Stimulated activated CD4-positive, alpha-beta T cell treated with anti-CD3 and anti-CD28 coated beads, Interleukin-2, amount 100 ng/mL, for 48 hours (primary cell): ENCODE results near the gene RUVBL2.

Source experiments
- DNase-seq, 2 donors: peaks; one replicate each; pipeline ENCODE4 v3.0.0-alpha.2; 2020

Gene RUVBL2

GRCh38 chr19:48989701-48990291 is 3.9 kb upstream of the RUVBL2 start:
- no peak for DNase-seq

- no peak for DNase-seq
Observed at GRCh38 chr19:48990400-48990799, 3.3 kb upstream of the RUVBL2 start.

GRCh38 chr19:48991011-48991609 is 2.6 kb upstream of the RUVBL2 start:
- no peak for DNase-seq

GRCh38 chr19:48991873-48992580 is 1.7 kb upstream of the RUVBL2 start:
- DNase-seq = no peak

GRCh38 chr19:48992581-48993174 is 1.0 kb upstream of the RUVBL2 start:
- DNase-seq = no peak

GRCh38 chr19:48994035-48994386 is 324 bp downstream of the RUVBL2 start:
- DNase-seq = no peak

- peak; percentile 54 to 59 for DNase-seq
Observed at GRCh38 chr19:48997972-48998371, 4.3 kb downstream of the RUVBL2 start.

GRCh38 chr19:48999481-49000325 is 6.0 kb downstream of the RUVBL2 start:
- peak; percentile 58 to 73 for DNase-seq

GRCh38 chr19:49004133-49004532 is 10.4 kb downstream of the RUVBL2 start:
- no peak for DNase-seq

- no peak for DNase-seq
Observed at GRCh38 chr19:49004964-49005614, 11.4 kb downstream of the RUVBL2 start.

- DNase-seq = no peak
Observed at GRCh38 chr19:49006905-49007304, 13.2 kb downstream of the RUVBL2 start.

- DNase-seq = no peak
Observed at GRCh38 chr19:49009828-49010227, 16.1 kb downstream of the RUVBL2 start.

GRCh38 chr19:49010453-49010852 is 16.8 kb downstream of the RUVBL2 start:
- no peak for DNase-seq

- DNase-seq = no peak
Observed at GRCh38 chr19:49011194-49011593, 17.5 kb downstream of the RUVBL2 start.

- no peak for DNase-seq
Observed at GRCh38 chr19:49014123-49014869, 20.6 kb downstream of the RUVBL2 start.

- no peak for DNase-seq
Observed at GRCh38 chr19:49014870-49015255, 21.2 kb downstream of the RUVBL2 start.

- DNase-seq = no peak
Observed at GRCh38 chr19:49016067-49016839, 22.6 kb downstream of the RUVBL2 start.

- no peak for DNase-seq
Observed at GRCh38 chr19:49017041-49017665, 23.5 kb downstream of the RUVBL2 start, which contains the start of gene LHB. Gene LHB (minus strand): TSS chr19:49017091. CDS start chr19:49017081, 10 bp downstream.

GRCh38 chr19:49017666-49018351 is 24.1 kb downstream of the RUVBL2 start:
- peak; percentile 49 to 57 for DNase-seq
